A549 (cell line): ENCODE measurements around the gene NFKBIZ. TPM values are rescaled to one million over a fixed set of nuclear protein-coding genes. Genes with fewer than 3 reads are reported as not detected.
A peak's percentile ranks its signal among the peaks of the same experiment; 100 is the strongest.

Source experiments
- ATAC-seq, 2 experiments: fragments of 200-7000 bp in 1 of 2; fragments of >200 bp in 1 of 2; cut with Nextera tagmentation in 1 of 2; cut with Tn5 transposase in 1 of 2; 3 replicates each; pipeline versions ENCODE4 v1.8.0 to v1.9.1; 2018 to 2020; ENCODE audit warnings: mild to moderate bottlenecking in 1 of 2, moderate library complexity in 1 of 2
- CTCF ChIA-PET: fragments of 300-600 bp; sonication (Branson Sonifier 250); formaldehyde crosslinking; extraction: SDS; loops from one replicate; lab custom pipeline; 2021; ENCODE audit warnings: antibody characterized with exemption, inconsistent platforms; lab: Yijun Ruan, JAX
- POLR2A ChIA-PET: fragments of 350-600 bp; formaldehyde crosslinking; extraction: SDS; loops from one replicate; lab custom pipeline; 2021; ENCODE audit warnings: antibody characterized with exemption, inconsistent platforms; lab: Yijun Ruan, JAX
- DNase-seq, 2 experiments: peaks; one replicate each; pipeline versions ENCODE4 v3.0.0 to v3.0.0-alpha.2; 2011 to 2016; ENCODE audit warnings: low read depth in 1 of 2, low spot score in 1 of 2
- FAIRE-seq: peaks from 2 replicates; lab custom pipeline; 2011; peaks lifted over from hg19 to GRCh38; lab: Jason Lieb, UNC
- H3K27ac ChIP-seq, 2 experiments: fragments of >200 bp; sonication (Bioruptor Twin); formaldehyde crosslinking; 3 replicates each; pipeline ENCODE4 v1.5.1; 2016 to 2017
- H3K4me1 ChIP-seq: fragments of >200 bp; sonication (Bioruptor Twin); formaldehyde crosslinking; 3 replicates; pipeline ENCODE4 v1.6.1; 2016
- H3K4me2 ChIP-seq: fragments of >200 bp; sonication (Bioruptor Twin); formaldehyde crosslinking; 3 replicates; pipeline ENCODE4 v1.6.1; 2016
- H3K4me3 ChIP-seq: fragments of >200 bp; sonication (Bioruptor Twin); formaldehyde crosslinking; 3 replicates; pipeline ENCODE4 v1.5.1; 2016
- H3K9me3 ChIP-seq: fragments of >200 bp; sonication (Bioruptor Twin); formaldehyde crosslinking; 3 replicates; pipeline ENCODE4 v1.6.1; 2016
- BHLHE40 ChIP-seq: IDR thresholded peaks from 2 replicates; pipeline ENCODE4 v1.6.1; 2012; ENCODE audit warnings: low read depth, low read length, inconsistent platforms
- CBX2 ChIP-seq: fragments of 200-600 bp; sonication (generic); IDR thresholded peaks from 2 replicates; pipeline ENCODE4 v1.6.1; 2016; ENCODE audit warnings: low read depth, mild to moderate bottlenecking, borderline replicate concordance
- CBX8 ChIP-seq: fragments of 200-600 bp; sonication (generic); IDR thresholded peaks from 2 replicates; pipeline ENCODE4 v1.6.1; 2016
- CHD2 ChIP-seq: fragments of 150-350 bp; IDR thresholded peaks from 2 replicates; pipeline ENCODE4 v1.6.1; 2014; ENCODE audit warnings: low read length; ENCODE audit not compliant: partially characterized antibody
- E2F6 ChIP-seq: IDR thresholded peaks from 2 replicates; pipeline ENCODE4 v1.6.1; 2012; ENCODE audit warnings: low read depth, borderline replicate concordance
- EHF ChIP-seq: fragments of 250-450 bp; sonication (Bioruptor Pico); IDR thresholded peaks from 2 replicates; pipeline ENCODE4 v1.5.0; 2020; ENCODE audit warnings: mild to moderate bottlenecking
- EHMT2 ChIP-seq: fragments of 200-600 bp; sonication (generic); IDR thresholded peaks from 2 replicates; pipeline ENCODE4 v1.6.1; 2016; ENCODE audit warnings: antibody characterized with exemption, low read depth, mild to moderate bottlenecking, moderate library complexity
- ESRRA ChIP-seq: fragments of 150-350 bp; IDR thresholded peaks from 2 replicates; pipeline ENCODE4 v1.6.1; 2014; ENCODE audit warnings: mild to moderate bottlenecking, low read length, borderline replicate concordance
- FOSB ChIP-seq: fragments of 250-450 bp; sonication (Bioruptor Pico); IDR thresholded peaks from 2 replicates; pipeline ENCODE4 v1.5.0; 2020; ENCODE audit warnings: mild to moderate bottlenecking, moderate library complexity
- HOXA7 ChIP-seq: fragments of 250-450 bp; sonication (Bioruptor Pico); IDR thresholded peaks from 2 replicates; pipeline ENCODE4 v1.5.0; 2020; ENCODE audit warnings: mild to moderate bottlenecking, moderate library complexity
- NFE2L2 ChIP-seq: fragments of 150-350 bp; conservative IDR thresholded peaks from 2 replicates; pipeline ENCODE4 v1.6.1; 2014; ENCODE audit warnings: low read length
- NPAS2 ChIP-seq: fragments of 250-450 bp; sonication (Bioruptor Pico); IDR thresholded peaks from 2 replicates; pipeline ENCODE4 v1.8.0; 2022; ENCODE audit warnings: mild to moderate bottlenecking, moderate library complexity, borderline replicate concordance
- NR3C1 ChIP-seq: fragments of >200 bp; sonication (Bioruptor Twin); formaldehyde crosslinking; IDR thresholded peaks from 3 replicates; pipeline ENCODE4 v1.6.1; 2017
- POLR2A ChIP-seq: IDR thresholded peaks from 2 replicates; pipeline ENCODE4 v1.6.1; 2012; ENCODE audit warnings: mild to moderate bottlenecking, low read length
- RAD21 ChIP-seq, 2 experiments: fragments of >200 bp in 1 of 2; sonication (Bioruptor Twin) in 1 of 2; formaldehyde crosslinking in 1 of 2; IDR thresholded peaks in 1 of 2; conservative IDR thresholded peaks in 1 of 2; 2 replicates in 1 of 2; 3 replicates in 1 of 2; pipeline ENCODE4 v1.6.1; 2012 to 2018; ENCODE audit warnings: inconsistent platforms in 1 of 2
- RARB ChIP-seq: fragments of 250-450 bp; sonication (Bioruptor Pico); IDR thresholded peaks from 2 replicates; pipeline ENCODE4 v1.8.0; 2021; ENCODE audit warnings: mild to moderate bottlenecking, moderate library complexity
- RCOR1 ChIP-seq: fragments of 150-350 bp; IDR thresholded peaks from 2 replicates; pipeline ENCODE4 v1.6.1; 2014; ENCODE audit warnings: antibody characterized with exemption, low read length, low read depth
- RFX5 ChIP-seq: fragments of 450-650 bp; IDR thresholded peaks from 2 replicates; pipeline ENCODE4 v1.7.1; 2014; ENCODE audit warnings: antibody characterized with exemption, mild to moderate bottlenecking, moderate library complexity
- TFCP2L1 ChIP-seq: fragments of 250-450 bp; sonication (Bioruptor Pico); IDR thresholded peaks from 2 replicates; pipeline ENCODE4 v1.5.0; 2021; ENCODE audit warnings: mild to moderate bottlenecking
- USF2 ChIP-seq: fragments of 450-650 bp; IDR thresholded peaks from 2 replicates; pipeline ENCODE4 v1.6.1; 2014; ENCODE audit warnings: antibody characterized with exemption
- ZC3H11A ChIP-seq: fragments of 450-650 bp; IDR thresholded peaks from 2 replicates; pipeline ENCODE4 v1.6.1; 2014; ENCODE audit warnings: antibody characterized with exemption, mild to moderate bottlenecking
- ZSCAN20 ChIP-seq: fragments of 250-450 bp; sonication (Bioruptor Pico); IDR thresholded peaks from 2 replicates; pipeline ENCODE4 v1.8.0; 2022; ENCODE audit warnings: mild to moderate bottlenecking, moderate library complexity
- WGBS: methylation state at CpG from one replicate; pipeline ENCODE4 v1.1.6; 2017; ENCODE audit errors: missing lambda C conversion rate; 5-methylcytosine and 5-hydroxymethylcytosine counted together
- polyA plus RNA-seq, 4 experiments: library from polyadenylated mRNA; depleted of rRNA in 3 of 4; stranded (reverse); fragments of >200 nt; fragmentation: RNase III in 1 of 4; extraction: RNeasy Plus Mini Kit Qiagen cat#74134 plus additional on column Dnase treatment in 1 of 4; gene quantifications; 2 replicates in 3 of 4; 3 replicates in 1 of 4; pipeline ENCODE4 v1.2.3, GENCODE V29; 2011 to 2017

Gene NFKBIZ
- polyA plus RNA-seq, 2 of the 4 experiments (the other 2 are of a cell fraction) = 19.8 to 36.1 TPM

GRCh38 chr3:101852983-101853840 lies 3.9 kb downstream of the NFKBIZ start:
- H3K27ac ChIP-seq = peak overlapping the region in 1 of 2 experiments; percentile 43; a peak in 3 of 6 replicates
- H3K4me1 ChIP-seq = peaks cover 51% of the 10 kb centered on the region
- H3K4me3 ChIP-seq = peak overlapping the region; percentile 13; the same call in 2 of the 3 replicates
- ATAC-seq = no peak
- ChIA-PET CTCF (interaction anchor here (0.6 to 2.9 kb wide), 8 partner anchors 8 to 376 kb away, joined by 3 to 17 read pairs (median 6); no protein-coding TSS in a partner anchor), POLR2A (interaction anchor here (1.1 kb wide), 1 partner anchor 235 kb away, joined by 3 read pairs; no protein-coding TSS in a partner anchor)
- TF ChIP-seq CBX2 (no peak), BHLHE40 (no peak), EHF (no peak), ZC3H11A (no peak), NPAS2 (CRISPR knock-in tag) (no peak), RAD21 (conservative IDR thresholded peaks at IDR 0.05 in 1 of 2, IDR thresholded peaks at IDR 0.05 in 1 of 2) (no peak), E2F6 (no peak), ZSCAN20 (CRISPR knock-in tag) (no peak), NR3C1 (no peak), RCOR1 (no peak), RARB (CRISPR knock-in tag) (no peak), POLR2A (no peak), NFE2L2 (no peak), ESRRA (no peak), CBX8 (no peak), FOSB (CRISPR knock-in tag) (no peak), USF2 (no peak), CHD2 (no peak), RFX5 (no peak), TFCP2L1 (no peak)
- no peak for DNase-seq
- H3K9me3 ChIP-seq = no peaks in the 10 kb centered on the region
- 94% methylated on average over 8 of the region's 8 CpGs for WGBS
- no peak for FAIRE-seq
- peak overlapping the region; percentile 90 for H3K4me2 ChIP-seq

- Histone ChIP-seq H3K4me2 (peak overlapping the region; percentile 90), H3K27ac (peak overlapping the region in 1 of 2 experiments; percentile 43; a peak in 1 of 6 replicates), H3K4me1 (peaks cover 47% of the 10 kb centered on the region), H3K9me3 (no peaks in the 10 kb centered on the region), H3K4me3 (no peak overlapping the region; the same call in 2 of the 3 replicates)
- TF ChIP-seq EHMT2 (no peak), ZSCAN20 (CRISPR knock-in tag) (no peak), FOSB (CRISPR knock-in tag) (peak; percentile 78), RARB (CRISPR knock-in tag) (no peak), HOXA7 (CRISPR knock-in tag) (peak; percentile 69; the same call in 1 of the 2 replicates)
- CTCF ChIA-PET = interaction anchor here (0.6 to 2.9 kb wide), 3 partner anchors 45 to 375 kb away, joined by 3 to 17 read pairs (median 4); no protein-coding TSS in a partner anchor
- POLR2A ChIA-PET = no interaction called here
- WGBS = 86% methylated on average over 3 of the region's 3 CpGs
- ATAC-seq = no peak
- no peak for DNase-seq
- no peak for FAIRE-seq
Observed at GRCh38 chr3:101853982-101854381, 4.7 kb downstream of the NFKBIZ start.
